Muscle layer of colon (tissue), 2 donors: Measurements from ENCODE around the gene RNF224.
"Not testable (repeated sequence)": the region's sequence is repeated elsewhere in the genome, so short reads cannot be mapped to it uniquely, and the experiment has no call there.

Experiments
- H3K27ac ChIP-seq: one replicate; pipeline ENCODE4 v1.7.0; 2013; ENCODE audit warnings: low read depth, mild to moderate bottlenecking, low read length, moderate library complexity
- H3K27me3 ChIP-seq, 2 donors: one replicate each; pipeline ENCODE4 v1.7.0; 2013; ENCODE audit warnings: low read length in 2 of 2, mild to moderate bottlenecking in 2 of 2; ENCODE audit not compliant: insufficient read depth in 2 of 2, control insufficient read depth in 1 of 2
- H3K36me3 ChIP-seq: one replicate; pipeline ENCODE4 v1.7.0; 2013; ENCODE audit warnings: mild to moderate bottlenecking, low read length; ENCODE audit not compliant: insufficient read depth
- H3K4me1 ChIP-seq: one replicate; pipeline ENCODE4 v1.7.0; 2013; ENCODE audit warnings: mild to moderate bottlenecking, low read length; ENCODE audit not compliant: insufficient read depth
- H3K4me3 ChIP-seq, 2 donors: one replicate each; pipeline ENCODE4 v1.7.0; 2013; ENCODE audit warnings: low read length in 2 of 2, low read depth in 1 of 2, mild to moderate bottlenecking in 1 of 2, moderate library complexity in 1 of 2
- H3K9ac ChIP-seq: one replicate; pipeline ENCODE4 v1.7.0; 2013; ENCODE audit warnings: low read length
- H3K9me3 ChIP-seq: one replicate; pipeline ENCODE4 v1.7.0; 2013; ENCODE audit warnings: mild to moderate bottlenecking, low read length
- donor health status: abdominal sarcoma.
- donor health status: Adenocarcinoma of cecum.

Gene RNF224

DNA sequence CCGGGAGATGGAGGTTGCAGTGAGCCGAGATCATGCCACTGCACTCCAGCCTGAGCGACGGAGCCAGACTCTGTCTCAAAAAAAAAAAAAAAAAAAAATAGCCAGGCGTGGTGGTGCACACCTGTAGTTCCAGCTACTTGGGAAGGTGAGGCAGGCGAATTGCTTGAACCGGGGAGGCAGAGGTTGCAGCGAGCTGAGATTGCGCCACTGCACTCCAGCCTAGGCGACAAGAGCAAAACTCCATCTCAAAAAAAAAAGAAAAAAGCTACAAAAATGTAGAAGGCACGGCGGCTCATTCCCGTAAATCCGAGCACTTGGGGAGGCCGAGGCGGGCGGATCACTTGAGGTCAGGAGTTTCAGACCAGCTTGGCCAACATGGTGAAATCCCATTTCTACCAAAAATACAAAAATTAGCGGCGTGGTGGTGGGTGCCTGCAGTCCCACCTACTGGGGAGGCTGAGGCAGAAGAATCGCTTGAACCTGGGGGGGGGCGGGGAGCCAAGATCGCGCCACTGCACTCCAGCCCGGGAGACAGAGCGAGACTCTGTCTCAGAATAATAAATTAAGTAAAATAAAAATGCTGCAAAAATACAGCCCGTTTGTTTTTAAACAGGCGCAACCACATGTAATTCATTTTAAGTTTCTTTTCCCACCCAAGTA, 12.4 kb downstream of the RNF224 start:
- Histone ChIP-seq H3K4me3 (peak overlapping the region; percentile 49 to 93), H3K36me3 (peaks cover 24% of the 10 kb centered on the region), H3K27ac (peak overlapping the region; percentile 97), H3K27me3 (peaks cover 0 to 10% of the 10 kb centered on the region in 2 donors), H3K4me1 (peaks cover 55% of the 10 kb centered on the region)
- H3K9me3 ChIP-seq, H3K9ac ChIP-seq: not testable (repeated sequence)

DNA sequence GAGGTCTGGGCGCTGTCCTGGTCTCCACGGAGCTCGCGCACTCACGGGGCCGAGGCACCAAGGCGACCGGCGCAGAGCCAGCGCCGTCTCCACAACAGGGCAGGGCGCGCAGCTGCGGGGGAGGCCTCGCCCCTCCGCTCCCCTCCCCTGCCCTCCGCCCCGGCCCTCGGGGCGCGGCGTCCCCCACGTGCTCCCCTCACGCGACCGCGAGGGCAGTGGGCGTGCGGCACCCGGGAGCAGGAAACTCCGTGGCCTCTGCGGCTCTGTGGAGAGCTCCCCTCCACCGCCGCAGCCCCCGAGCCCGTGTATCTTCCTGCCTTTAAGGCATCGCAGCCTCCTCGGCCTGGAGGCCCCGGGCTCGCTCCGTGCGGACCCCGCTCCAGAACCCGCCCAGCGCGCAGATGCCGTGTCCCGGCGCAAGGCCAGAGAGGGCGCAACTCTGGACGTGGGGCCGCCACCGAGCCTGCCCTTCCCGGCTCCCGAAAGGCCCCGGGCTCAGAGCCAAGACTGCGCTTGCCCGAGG, 13.1 kb downstream of the RNF224 start:
- peak overlapping the region; percentile 97 for H3K27ac ChIP-seq
- peaks cover 54% of the 10 kb centered on the region for H3K4me1 ChIP-seq
- H3K27me3 ChIP-seq: peaks cover 0 to 7% of the 10 kb centered on the region in 2 donors
- H3K9me3 ChIP-seq: no peaks in the 10 kb centered on the region
- peaks cover 24% of the 10 kb centered on the region for H3K36me3 ChIP-seq
- H3K4me3 ChIP-seq: peak overlapping the region; percentile 49 to 93
- no peak overlapping the region for H3K9ac ChIP-seq

DNA sequence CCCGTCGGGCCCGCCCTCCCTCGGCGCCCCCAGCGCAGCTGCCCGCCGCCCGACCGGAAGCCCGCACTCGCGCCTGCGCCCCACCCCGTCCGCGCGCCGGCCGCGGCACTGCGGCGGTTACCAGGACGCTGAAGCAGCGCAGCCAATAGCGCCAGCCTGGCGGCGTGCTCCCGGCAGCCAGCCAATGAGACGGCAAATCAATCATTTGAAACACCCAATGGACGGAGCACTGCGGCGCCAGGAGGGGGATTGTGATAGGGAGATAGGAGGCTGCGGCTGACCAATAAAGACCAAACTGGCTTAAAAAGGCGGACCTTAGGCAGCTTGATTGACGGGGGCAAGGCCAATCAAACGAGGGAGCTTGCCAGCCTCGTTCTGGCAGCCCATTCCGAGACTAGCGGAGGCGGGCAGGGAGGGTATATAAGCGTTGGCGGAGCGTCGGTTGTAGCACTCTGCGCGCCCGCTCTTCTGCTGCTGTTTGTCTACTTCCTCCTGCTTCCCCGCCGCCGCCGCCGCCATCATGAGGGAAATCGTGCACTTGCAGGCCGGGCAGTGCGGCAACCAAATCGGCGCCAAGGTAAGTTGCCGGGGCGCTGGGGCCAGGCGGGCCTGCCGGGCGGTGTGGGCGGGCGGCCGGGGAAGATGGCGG, 13.7 kb downstream of the RNF224 start, which contains the start of gene TUBB4B:
TUBB4B (plus strand) TSS at position 447 of the 649 bp plus-strand sequence; CDS start at position 521, 74 bp downstream.
- peaks cover 0 to under 1% of the 10 kb centered on the region in 2 donors for H3K27me3 ChIP-seq
- peak within 1 kb of the TSS; percentile 97 for H3K27ac ChIP-seq
- H3K4me1 ChIP-seq: peaks cover 48% of the 10 kb centered on the region
- peak within 1 kb of the TSS; percentile 60 to 93 for H3K4me3 ChIP-seq
- H3K9me3 ChIP-seq: no peaks in the 10 kb centered on the region
- H3K36me3 ChIP-seq: peaks cover 24% of the 10 kb centered on the region
- H3K9ac ChIP-seq: peak within 1 kb of the TSS; percentile 64

DNA sequence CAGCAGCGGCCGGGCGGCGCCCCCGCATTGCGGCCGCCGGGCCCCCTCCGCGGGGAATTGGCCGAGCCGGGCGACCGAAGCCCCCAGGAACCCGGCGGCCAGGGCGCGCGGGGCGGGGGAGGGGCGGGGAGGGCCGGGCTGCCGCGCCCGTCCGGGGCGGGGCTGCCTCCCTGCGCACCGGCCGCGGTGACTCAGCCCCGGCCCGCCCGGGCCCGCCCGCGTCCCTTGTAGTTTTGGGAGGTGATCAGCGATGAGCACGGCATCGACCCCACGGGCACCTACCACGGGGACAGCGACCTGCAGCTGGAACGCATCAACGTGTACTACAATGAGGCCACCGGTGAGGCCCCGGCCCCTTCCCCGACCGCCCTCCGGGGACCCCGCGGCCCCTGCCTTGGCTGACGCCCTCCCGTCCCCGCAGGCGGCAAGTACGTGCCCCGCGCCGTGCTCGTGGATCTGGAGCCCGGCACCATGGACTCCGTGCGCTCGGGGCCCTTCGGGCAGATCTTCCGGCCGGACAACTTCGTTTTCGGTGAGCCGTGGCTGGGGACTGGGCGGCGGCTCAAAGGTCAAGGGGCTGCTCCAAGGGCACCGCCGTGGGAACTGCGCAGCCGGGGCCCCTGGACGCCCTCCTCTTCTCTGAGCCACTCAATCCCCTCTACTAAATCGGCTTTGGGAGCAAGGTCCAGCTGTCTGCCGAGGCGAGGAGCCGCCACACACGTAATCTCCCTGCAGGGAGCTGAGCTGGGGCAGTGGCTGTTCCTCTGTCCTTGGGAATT, 14.4 kb downstream of the RNF224 start:
- no peaks in the 10 kb centered on the region for H3K27me3 ChIP-seq
- peak overlapping the region; percentile 93 for H3K27ac ChIP-seq
- peak overlapping the region; percentile 60 to 62 for H3K4me3 ChIP-seq
- H3K4me1 ChIP-seq: peaks cover 41% of the 10 kb centered on the region
- peak overlapping the region; percentile 64 for H3K9ac ChIP-seq
- H3K9me3 ChIP-seq: no peaks in the 10 kb centered on the region
- H3K36me3 ChIP-seq: peaks cover 24% of the 10 kb centered on the region

DNA sequence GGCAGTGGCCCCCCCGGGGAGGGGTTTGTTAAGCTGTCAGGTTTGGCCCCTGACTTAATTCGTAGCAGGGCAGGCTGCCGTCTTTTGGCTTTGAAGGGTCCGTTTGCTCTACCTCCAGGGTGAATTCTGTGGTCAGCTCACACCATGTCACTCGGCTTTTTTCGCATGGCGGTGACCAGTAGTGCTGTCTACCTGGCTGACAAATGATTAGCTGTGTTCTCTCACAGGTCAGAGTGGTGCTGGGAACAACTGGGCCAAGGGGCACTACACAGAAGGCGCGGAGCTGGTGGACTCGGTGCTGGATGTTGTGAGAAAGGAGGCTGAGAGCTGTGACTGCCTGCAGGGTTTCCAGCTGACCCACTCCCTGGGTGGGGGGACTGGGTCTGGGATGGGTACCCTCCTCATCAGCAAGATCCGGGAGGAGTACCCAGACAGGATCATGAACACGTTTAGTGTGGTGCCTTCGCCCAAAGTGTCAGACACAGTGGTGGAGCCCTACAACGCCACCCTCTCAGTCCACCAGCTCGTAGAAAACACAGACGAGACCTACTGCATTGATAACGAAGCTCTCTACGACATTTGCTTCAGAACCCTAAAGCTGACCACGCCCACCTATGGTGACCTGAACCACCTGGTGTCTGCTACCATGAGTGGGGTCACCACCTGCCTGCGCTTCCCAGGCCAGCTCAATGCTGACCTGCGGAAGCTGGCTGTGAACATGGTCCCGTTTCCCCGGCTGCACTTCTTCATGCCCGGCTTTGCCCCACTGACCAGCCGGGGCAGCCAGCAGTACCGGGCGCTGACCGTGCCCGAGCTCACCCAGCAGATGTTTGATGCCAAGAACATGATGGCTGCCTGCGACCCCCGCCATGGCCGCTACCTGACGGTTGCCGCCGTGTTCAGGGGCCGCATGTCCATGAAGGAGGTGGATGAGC, 15.2 kb downstream of the RNF224 start:
- peak overlapping the region; percentile 64 for H3K9ac ChIP-seq

DNA sequence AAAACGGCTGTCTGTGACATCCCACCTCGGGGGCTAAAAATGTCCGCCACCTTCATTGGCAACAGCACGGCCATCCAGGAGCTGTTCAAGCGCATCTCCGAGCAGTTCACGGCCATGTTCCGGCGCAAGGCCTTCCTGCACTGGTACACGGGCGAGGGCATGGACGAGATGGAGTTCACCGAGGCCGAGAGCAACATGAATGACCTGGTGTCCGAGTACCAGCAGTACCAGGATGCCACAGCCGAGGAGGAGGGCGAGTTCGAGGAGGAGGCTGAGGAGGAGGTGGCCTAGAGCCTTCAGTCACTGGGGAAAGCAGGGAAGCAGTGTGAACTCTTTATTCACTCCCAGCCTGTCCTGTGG, 15.9 kb downstream of the RNF224 start:
- Histone ChIP-seq H3K36me3 (peaks cover 24% of the 10 kb centered on the region), H3K4me1 (peaks cover 29% of the 10 kb centered on the region)
- H3K27me3 ChIP-seq, H3K9ac ChIP-seq, H3K4me3 ChIP-seq, H3K27ac ChIP-seq, H3K9me3 ChIP-seq: not testable (repeated sequence)

More for the DNA sequence above, 15.2 kb downstream of the RNF224 start:
- Histone ChIP-seq H3K4me3 (peak overlapping the region; percentile 60 to 62), H3K27me3 (no peaks in the 10 kb centered on the region), H3K36me3 (peaks cover 24% of the 10 kb centered on the region), H3K27ac (peak overlapping the region; percentile 93), H3K4me1 (peaks cover 36% of the 10 kb centered on the region), H3K9me3 (no peaks in the 10 kb centered on the region)

DNA sequence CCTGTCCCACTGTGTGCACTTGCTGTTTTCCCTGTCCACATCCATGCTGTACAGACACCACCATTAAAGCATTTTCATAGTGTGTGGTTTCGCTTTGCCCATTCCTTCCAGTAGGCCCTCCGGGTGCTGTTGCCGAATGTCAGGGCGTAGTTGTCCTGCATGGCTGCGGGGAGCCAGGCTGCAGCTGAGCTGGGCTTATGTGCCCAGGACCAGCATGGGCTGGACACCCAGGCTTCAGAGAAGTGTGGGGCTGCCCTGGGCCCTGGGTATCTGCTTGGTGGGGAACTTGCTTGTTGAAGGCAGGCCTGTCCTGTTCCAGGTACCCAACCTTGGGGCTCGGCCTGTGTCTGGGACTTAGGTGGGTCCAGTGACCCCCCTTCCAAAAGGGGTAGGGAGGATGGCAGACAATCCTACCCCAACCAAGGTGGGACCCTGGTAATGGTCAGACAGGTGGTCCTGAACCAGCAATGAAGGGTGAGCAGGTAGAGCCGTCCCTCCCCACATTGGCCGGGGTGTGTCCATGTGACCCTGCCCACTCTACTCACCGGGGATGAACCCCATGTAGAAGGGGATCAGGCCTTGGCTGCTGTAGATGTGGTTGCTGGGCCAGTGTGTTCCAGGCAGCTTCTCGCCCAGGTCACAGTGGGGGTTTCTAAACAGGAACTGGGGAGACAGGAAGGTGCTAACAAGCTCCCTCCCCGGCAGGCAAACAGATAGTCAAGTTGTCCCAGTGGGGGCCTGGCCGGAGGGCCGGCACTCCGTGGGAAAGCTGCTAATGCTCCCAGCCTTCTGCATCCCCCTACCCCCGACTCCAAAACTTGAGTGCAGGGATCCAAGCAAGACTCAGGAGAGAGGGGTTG, 16.6 kb downstream of the RNF224 start:
- H3K9ac ChIP-seq: no peak overlapping the region
- peaks cover 24% of the 10 kb centered on the region for H3K4me1 ChIP-seq
- no peaks in the 10 kb centered on the region for H3K27me3 ChIP-seq
- no peaks in the 10 kb centered on the region for H3K9me3 ChIP-seq
- no peak overlapping the region for H3K27ac ChIP-seq
- no peak overlapping the region for H3K4me3 ChIP-seq
- peaks cover 21% of the 10 kb centered on the region for H3K36me3 ChIP-seq

DNA sequence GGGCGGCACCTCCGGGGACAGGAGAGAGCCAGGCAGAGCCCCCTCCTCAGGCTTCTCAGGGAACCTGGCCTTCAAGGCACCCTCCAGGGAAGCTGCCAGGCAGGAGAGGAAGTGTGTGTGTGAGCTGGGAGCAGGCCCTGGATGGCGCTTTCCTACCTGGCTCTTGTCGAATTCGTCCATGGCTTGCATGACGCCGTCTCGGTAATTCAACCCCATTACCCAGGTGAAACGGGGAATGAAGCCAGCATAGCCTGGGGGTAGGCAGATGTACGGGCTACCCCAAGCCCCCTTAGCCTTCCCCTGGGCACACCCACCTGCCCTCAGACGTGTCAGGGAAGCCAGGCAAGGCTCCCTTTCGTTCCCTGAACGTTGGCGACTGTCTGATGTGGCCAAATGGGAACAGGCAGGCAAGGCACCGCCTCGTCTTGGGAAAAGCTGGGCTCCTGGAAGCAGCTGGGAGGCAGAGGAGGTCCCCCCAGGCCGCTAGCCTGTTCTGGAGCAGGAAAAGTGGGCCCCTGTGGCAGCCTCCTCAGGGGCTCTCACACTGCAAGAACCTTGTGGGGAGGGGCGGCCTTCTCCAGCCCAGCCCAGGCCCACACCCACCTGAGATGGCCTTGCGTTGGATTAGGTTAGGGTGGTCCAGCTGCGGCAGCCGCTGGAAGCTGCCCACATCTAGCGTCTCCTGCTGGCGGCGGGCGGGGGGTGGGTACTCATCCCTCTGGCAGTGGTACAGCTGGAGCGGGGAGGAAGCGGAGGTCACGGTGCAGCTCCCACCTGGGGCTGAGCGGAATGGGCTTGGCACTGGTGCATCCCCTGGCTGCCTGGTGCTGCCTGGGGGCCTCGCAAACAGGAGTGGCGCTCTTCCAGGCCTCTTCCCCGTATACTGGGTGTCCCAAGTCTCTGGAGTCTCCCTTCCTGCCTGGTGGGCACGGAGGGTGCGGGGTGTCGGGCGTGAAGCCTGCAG, 17.5 kb downstream of the RNF224 start:
- H3K4me3 ChIP-seq: no peak overlapping the region
- H3K36me3 ChIP-seq: peaks cover 20% of the 10 kb centered on the region
- no peaks in the 10 kb centered on the region for H3K9me3 ChIP-seq
- no peaks in the 10 kb centered on the region for H3K27me3 ChIP-seq
- peaks cover 19% of the 10 kb centered on the region for H3K4me1 ChIP-seq
- H3K27ac ChIP-seq: no peak overlapping the region
- H3K9ac ChIP-seq: no peak overlapping the region
